Heart right ventricle (tissue), 16 donors: ENCODE results near the gene PODN. TPM values are rescaled to one million over a fixed set of nuclear protein-coding genes. Genes with fewer than 3 reads are reported as not detected.

Experiments used
- ATAC-seq, 8 donors: fragments of 200-7000 bp; cut with Tn5 transposase; one replicate each; pipeline ENCODE4 v1.9.1; 2020; ENCODE audit warnings: mild to moderate bottlenecking in 8 of 8, moderate library complexity in 8 of 8, moderate number of reproducible peaks in 1 of 8
- DNase-seq, 2 donors: peaks; one replicate each; pipeline ENCODE4 v3.0.0-alpha.2; 2020
- H3K27ac ChIP-seq, 10 donors: fragments of 200-600 bp; sonication (generic) in 2 of 10; one replicate each; pipeline versions ENCODE4 v1.5.0 to v1.8.0; 2020 to 2022; ENCODE audit warnings: mild to moderate bottlenecking in 3 of 10
- H3K27me3 ChIP-seq, 7 donors: fragments of 200-600 bp; one replicate each; pipeline ENCODE4 v1.8.0; 2021 to 2022; ENCODE audit warnings: mild to moderate bottlenecking in 2 of 7
- H3K36me3 ChIP-seq, 9 donors: fragments of 200-600 bp; sonication (generic) in 1 of 9; one replicate each; pipeline versions ENCODE4 v1.5.0 to v1.8.0; 2020 to 2022; ENCODE audit warnings: mild to moderate bottlenecking in 2 of 9
- H3K4me1 ChIP-seq, 9 donors: fragments of 200-600 bp; sonication (generic) in 1 of 9; one replicate each; pipeline versions ENCODE4 v1.5.0 to v1.8.0; 2020 to 2022; ENCODE audit warnings: mild to moderate bottlenecking in 4 of 9
- H3K4me3 ChIP-seq, 10 donors: fragments of 200-600 bp; sonication (generic) in 2 of 10; one replicate each; pipeline versions ENCODE4 v1.5.0 to v1.8.0; 2020 to 2022; ENCODE audit warnings: mild to moderate bottlenecking in 7 of 10, moderate library complexity in 2 of 10
- H3K9me3 ChIP-seq, 11 donors: fragments of 200-600 bp in 10 of 11; sonication (generic) in 2 of 11; one replicate each; pipeline versions ENCODE4 v1.5.0 to v1.8.0; 2013 to 2022; ENCODE audit warnings: mild to moderate bottlenecking in 2 of 11, control low read depth in 1 of 11, moderate library complexity in 1 of 11
- CTCF ChIP-seq, 9 donors: fragments of 200-600 bp; sonication (generic) in 2 of 9; IDR thresholded peaks; one replicate each; pipeline versions ENCODE4 v1.5.0 to v1.8.0; 2021 to 2022; ENCODE audit warnings: antibody characterized with exemption in 9 of 9, mild to moderate bottlenecking in 5 of 9, moderate library complexity in 1 of 9
- WGBS, 2 donors: extraction: QIAGEN DNeasy Blood & Tissue Kit; methylation state at CpG; one replicate each; pipeline ENCODE4 v1.1.7; 2013; ENCODE audit warnings: inconsistent platforms in 1 of 2; 5-methylcytosine and 5-hydroxymethylcytosine counted together
- intact Hi-C, 10 donors: fragments of 100-400 bp; cut with DNase I; formaldehyde crosslinking; loops; one replicate each; pipeline versions ENCODE4 v1.11.1 to v1.14.2; 2022
- polyA plus RNA-seq, 2 donors: library from polyadenylated mRNA; stranded (reverse); fragments of 200-250 nt; gene quantifications; one replicate each; pipeline ENCODE4 v1.2.3, GENCODE V29; 2013
- total RNA-seq, 10 donors: library from RNA; stranded (reverse); fragmentation: NEBNext Ultra II Directional in 3 of 10; extraction: Animal tissue kit (Norgen Biotek cat#: 25700) in 3 of 10; gene quantifications; one replicate each; pipeline versions ENCODE4 v1.2.1 to v1.2.4, GENCODE V29; 2021 to 2023
- donor health status: Arrhythmogenic right ventricular cardiomyopathy.
- donor health status: ischemic (EF 13 %, LVEDD 7.1; RV severe dilation, severe dysfunction).
- donor health status: healthy with polysubstance abuse.
- donor health status: DM: no; HTN: yes; CAD: no.
- donor health status: DM: no; HTN: no; CAD: no.
- donor health status: ischemic (EF 25% LVEDD 6.9; RV normal size, moderate dysfunction).
- donor health status: ischemic (EF 25% LVEDD 5.7; RV mildly dilated, moderate dysfunction).
- donor health status: healthy.
- donor health status: DM: yes; HTN: yes; CAD: no.
- donor health status: Ischemic cardiomyopathy.
- donor health status: ischemic (EF 35%, LVEDD 5.7; RV mildly dilated, moderate dysfunction).
- donor health status: nonischemic (EF 11% LVEDD 7.7; RV severe dilation, severe dysfunction).
- donor health status: DM: yes; HTN: yes; CAD: no.
- donor health status: PGD.
- donor health status: ischemic (EF 29% LVEDD 5.4; RV normal size, mild dysfunction).
- donor health status: nonischemic (EF 23%, LVEDD 6.1; RV moderate dilation, normal function).

The PODN gene
- total and polyA plus RNA-seq, 12 donors = 11.2 to 27.4 (median 15.4) TPM

GRCh38 chr1:53049574-53049967 lies 12.4 kb upstream of the PODN start:
- intact Hi-C loops = no loop called here
- H3K4me3 ChIP-seq = no peak overlapping the region
- TF ChIP-seq CTCF (IDR thresholded peaks at IDR 0.05) = no peak
- no peaks in the 10 kb centered on the region for H3K9me3 ChIP-seq
- DNase-seq (no peak), ATAC-seq (no peak)
- H3K27me3 ChIP-seq = no peaks in the 10 kb centered on the region
- peak overlapping the region in 7 of 10 donors; percentile 18 to 74 (median 53) for H3K27ac ChIP-seq
- 57 to 70% methylated on average over 3 of the region's 3 CpGs for WGBS, 2 donors
- peaks cover 0 to 70% (median 0%) of the 10 kb centered on the region in 9 donors for H3K36me3 ChIP-seq
- peaks cover 4 to 44% (median 38%) of the 10 kb centered on the region in 9 donors for H3K4me1 ChIP-seq

- H3K9me3 ChIP-seq = no peaks in the 10 kb centered on the region
- TF ChIP-seq CTCF (IDR thresholded peaks at IDR 0.05) = no peak
- intact Hi-C loops = no loop called here
- H3K27ac ChIP-seq = peak overlapping the region in 4 of 10 donors; percentile 53 to 74 (median 68)
- no peak overlapping the region for H3K4me3 ChIP-seq
- no peak for ATAC-seq
- H3K27me3 ChIP-seq = no peaks in the 10 kb centered on the region
- no peak for DNase-seq
- peaks cover 0 to 64% (median 0%) of the 10 kb centered on the region in 9 donors for H3K36me3 ChIP-seq
- whole genome bisulfite sequencing, 2 donors = 91 to 97% methylated on average over 2 of the region's 2 CpGs
- peaks cover 4 to 44% (median 38%) of the 10 kb centered on the region in 9 donors for H3K4me1 ChIP-seq
Measured at GRCh38 chr1:53050310-53050709, 11.7 kb upstream of the PODN start.

GRCh38 chr1:53051676-53052075 lies 10.3 kb upstream of the PODN start:
- H3K4me1 ChIP-seq = peaks cover 4 to 39% (median 36%) of the 10 kb centered on the region in 9 donors
- no peaks in the 10 kb centered on the region for H3K9me3 ChIP-seq
- DNase-seq (no peak), ATAC-seq (no peak)
- WGBS, 2 donors = 15 to 33% methylated on average over 1 of the region's 1 CpG
- no peak overlapping the region for H3K27ac ChIP-seq
- peaks cover 0 to 59% (median 0%) of the 10 kb centered on the region in 9 donors for H3K36me3 ChIP-seq
- H3K4me3 ChIP-seq = no peak overlapping the region
- TF ChIP-seq CTCF (IDR thresholded peaks at IDR 0.05) = no peak
- intact Hi-C loops = no loop called here
- H3K27me3 ChIP-seq = no peaks in the 10 kb centered on the region

- H3K27ac ChIP-seq = peak overlapping the region in 5 of 10 donors; percentile 8 to 45 (median 24)
Measured at GRCh38 chr1:53057127-53057526, 4.9 kb upstream of the PODN start.

More at GRCh38 chr1:53057127-53057526, 4.9 kb upstream of the PODN start:
- intact Hi-C loops = loop anchor here in 1 of 10 donors (5.0 kb wide), 1 partner anchor 40 kb away; no protein-coding TSS in a partner anchor
- WGBS, 2 donors = 66 to 86% methylated on average over 2 of the region's 2 CpGs
- peaks cover 0 to 29% (median 13%) of the 10 kb centered on the region in 9 donors for H3K4me1 ChIP-seq
- H3K9me3 ChIP-seq = no peaks in the 10 kb centered on the region
- ATAC-seq = peak in 3 of 8 donors; percentile 19 to 32 (median 20)
- H3K36me3 ChIP-seq = peaks cover 0 to 18% (median 0%) of the 10 kb centered on the region in 9 donors
- H3K4me3 ChIP-seq = no peak overlapping the region
- DNase-seq = no peak
- TF ChIP-seq CTCF (IDR thresholded peaks at IDR 0.05) = no peak
- H3K27me3 ChIP-seq = peaks cover 0 to 20% (median 2%) of the 10 kb centered on the region in 7 donors
